ENCODE measurements around the gene WDR18. TPM values are rescaled to one million over a fixed set of nuclear protein-coding genes. Genes with fewer than 3 reads are reported as not detected.
"Not testable (repeated sequence)": the region's sequence is repeated elsewhere in the genome, so short reads cannot be mapped to it uniquely, and the experiment has no call there.

WDR18 gene
- total RNA-seq, 4 donors from 2014 or later = 9.9 to 30.3 (median 28.4) TPM

DNA sequence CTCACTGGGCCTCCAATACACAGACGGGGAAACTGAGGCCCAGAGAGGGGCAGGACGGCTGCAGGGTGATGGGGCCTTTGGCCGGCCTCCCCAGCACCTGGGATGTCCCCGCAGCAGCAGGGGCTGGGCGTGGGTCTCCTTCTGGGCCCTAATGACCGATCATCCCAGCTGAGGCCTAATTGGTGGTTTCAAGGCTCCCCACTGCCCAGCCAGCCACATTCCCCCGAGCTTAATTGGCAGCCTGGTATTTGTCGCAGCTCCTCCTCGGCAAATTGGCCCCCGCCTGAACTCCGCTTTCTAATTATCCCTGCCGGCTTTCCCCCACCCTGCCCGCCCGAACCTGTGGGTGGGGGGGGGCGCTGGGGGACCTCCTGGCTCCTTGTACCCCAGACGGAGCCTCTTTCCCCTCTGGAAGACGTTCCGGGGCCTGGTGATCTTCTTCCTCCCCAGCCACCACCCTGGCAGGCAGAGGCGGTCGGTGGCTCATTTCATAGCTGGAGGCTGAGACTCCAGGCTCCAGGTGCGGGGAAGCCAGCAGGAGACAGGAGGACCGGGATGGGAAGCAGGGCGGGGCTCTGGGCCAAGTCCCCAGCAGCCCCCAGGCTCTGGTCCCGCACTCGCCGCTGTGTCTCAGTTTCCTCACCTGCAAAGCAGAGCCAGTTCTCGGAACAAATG, 27.2 kb upstream of the WDR18 start:
- 64% methylated on average over 18 of the region's 27 CpGs for WGBS
- H3K4me3 ChIP-seq = no peak overlapping the region
- no peak for DNase-seq (ENCODE audit: extremely low spot score)

DNA sequence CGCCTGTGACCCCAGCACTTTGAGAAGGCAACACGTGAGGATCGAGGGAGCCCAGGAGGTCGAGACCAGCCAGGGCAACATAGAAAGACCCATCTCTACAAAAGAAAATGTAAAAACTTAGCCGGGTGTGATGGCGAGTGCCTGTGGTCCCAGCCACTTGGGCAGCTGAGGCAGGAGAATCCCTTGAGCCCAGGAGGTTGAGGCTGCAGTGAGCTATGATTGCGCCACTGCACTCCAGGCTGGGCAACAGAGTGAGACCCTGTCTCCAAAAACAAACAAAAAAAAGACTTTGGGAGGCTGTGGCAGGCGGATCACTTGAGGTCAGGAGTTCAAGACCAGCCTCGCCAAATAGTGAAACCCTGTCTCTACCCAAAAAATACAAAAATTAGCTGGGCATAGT, 26.6 kb upstream of the WDR18 start:
- H3K9me3 ChIP-seq; intact Hi-C loops (cut with DNase I); DNase-seq (ENCODE audit: extremely low spot score); H3K4me3 ChIP-seq; H3K27me3 ChIP-seq; H3K27ac ChIP-seq (replicated peaks in 1 of 4): not testable (repeated sequence)
- H3K36me3 ChIP-seq = peaks cover 0 to 18% (median 8%) of the 10 kb centered on the region in 4 donors
- 95% methylated on average over 9 of the region's 9 CpGs for WGBS
- H3K4me1 ChIP-seq = peaks cover 6 to 12% (median 11%) of the 10 kb centered on the region in 4 donors

More for the DNA sequence above, 27.2 kb upstream of the WDR18 start:
- Histone ChIP-seq H3K27me3 (no peaks in the 10 kb centered on the region), H3K36me3 (peaks cover 0 to 18% (median 8%) of the 10 kb centered on the region in 4 donors), H3K9me3 (no peaks in the 10 kb centered on the region), H3K4me1 (peaks cover 6 to 14% (median 14%) of the 10 kb centered on the region in 4 donors), H3K27ac (replicated peaks in 1 of 4) (no peak overlapping the region)
- intact Hi-C loops (cut with DNase I) = no loop called here
- TF ChIP-seq EP300 (IDR thresholded peaks at IDR 0.05) (no peak), POLR2AphosphoS5 (IDR thresholded peaks at IDR 0.05) (no peak), POLR2A (IDR thresholded peaks at IDR 0.05; ENCODE audit: low read depth) (no peak)

DNA sequence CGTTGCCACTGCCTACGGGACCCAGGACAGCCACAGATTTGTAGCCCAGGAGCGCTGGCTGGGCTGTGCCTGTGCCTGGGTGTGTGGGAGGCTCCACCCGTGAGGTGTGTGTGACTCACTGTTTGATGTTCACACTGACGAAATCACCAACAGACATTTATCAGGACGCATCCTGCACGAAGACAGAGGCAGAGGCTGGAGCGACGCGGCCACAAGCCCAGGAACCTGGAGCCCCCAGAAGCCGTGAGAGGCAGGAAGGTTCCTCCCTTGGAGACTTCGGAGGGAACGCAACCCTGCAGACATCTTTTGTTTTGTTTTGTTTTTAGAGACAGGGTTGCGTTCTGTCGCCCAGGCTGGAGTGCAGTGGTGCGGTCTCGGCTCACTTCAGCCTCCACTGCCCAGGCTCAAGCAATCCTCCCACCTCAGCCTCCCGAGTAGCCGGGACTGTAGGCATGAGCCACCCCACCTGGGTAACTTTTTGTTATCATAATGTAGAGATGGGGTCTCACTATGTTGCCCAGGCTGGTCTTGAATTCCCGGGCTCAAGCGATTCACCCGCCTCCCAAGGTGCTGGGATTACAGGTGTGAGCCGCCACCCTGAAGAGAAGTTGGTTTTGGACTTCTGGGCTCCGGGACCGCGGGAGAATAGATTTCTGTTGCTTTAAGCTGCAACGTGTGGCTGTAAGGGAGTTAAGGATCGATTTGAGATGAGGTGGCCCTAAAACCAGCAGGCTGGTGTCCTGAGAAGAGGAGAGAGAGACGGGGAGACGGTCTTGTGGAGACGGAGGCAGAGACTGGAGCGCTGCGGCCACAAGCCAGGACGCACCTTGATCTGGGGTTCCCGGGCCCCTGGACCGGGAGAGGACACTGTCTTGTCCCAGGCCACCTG, 24.9 kb upstream of the WDR18 start:
- Histone ChIP-seq H3K4me3 (no peak overlapping the region), H3K36me3 (peaks cover 0 to 25% (median 12%) of the 10 kb centered on the region in 4 donors), H3K4me1 (no peaks in the 10 kb centered on the region), H3K9me3 (no peaks in the 10 kb centered on the region), H3K27me3 (no peaks in the 10 kb centered on the region), H3K27ac (replicated peaks in 1 of 4) (no peak overlapping the region)
- no peak for DNase-seq (ENCODE audit: extremely low spot score)
- TF ChIP-seq POLR2A (IDR thresholded peaks at IDR 0.05; ENCODE audit: low read depth) = no peak
- no peak for TF ChIP-seq CTCF (IDR thresholded peaks at IDR 0.05)
- TF ChIP-seq POLR2AphosphoS5 (IDR thresholded peaks at IDR 0.05) = no peak
- intact Hi-C loops (cut with DNase I) = no loop called here
- 91% methylated on average over 36 of the region's 36 CpGs for WGBS

- Histone ChIP-seq H3K9me3 (no peaks in the 10 kb centered on the region), H3K27me3 (no peaks in the 10 kb centered on the region), H3K4me3 (no peak overlapping the region), H3K27ac (replicated peaks in 1 of 4) (no peak overlapping the region), H3K36me3 (peaks cover 0 to 33% (median 20%) of the 10 kb centered on the region in 4 donors), H3K4me1 (no peaks in the 10 kb centered on the region)
- intact Hi-C loops (cut with DNase I) = no loop called here
- TF ChIP-seq CTCF (IDR thresholded peaks at IDR 0.05) = no peak
- TF ChIP-seq POLR2AphosphoS5 (IDR thresholded peaks at IDR 0.05) = no peak
- no peak for TF ChIP-seq EP300 (IDR thresholded peaks at IDR 0.05)
- DNase-seq (ENCODE audit: extremely low spot score) = no peak
- 84% methylated on average over 11 of the region's 12 CpGs for WGBS
Observed at GRCh38 chr19:960020-960419, 24.1 kb upstream of the WDR18 start.

DNA sequence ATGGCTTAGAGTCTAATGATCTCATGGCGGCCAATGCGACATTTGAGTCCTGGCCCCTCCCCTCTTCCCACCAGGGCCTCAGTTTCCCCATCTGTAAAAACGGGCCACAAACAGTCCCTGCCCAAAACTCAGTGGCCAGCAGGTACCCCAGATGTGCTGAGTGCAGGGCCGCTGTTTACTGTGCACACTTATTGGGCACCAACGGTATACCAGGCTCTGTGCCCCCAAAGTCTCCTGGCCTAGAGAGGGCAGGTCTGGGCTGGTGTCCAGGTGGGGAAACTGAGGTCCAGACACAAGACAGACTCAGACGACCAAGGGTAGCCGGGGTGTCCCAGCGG, 23.6 kb upstream of the WDR18 start:
- Histone ChIP-seq H3K9me3 (no peaks in the 10 kb centered on the region), H3K36me3 (peaks cover 0 to 36% (median 24%) of the 10 kb centered on the region in 4 donors), H3K27ac (replicated peaks in 1 of 4) (no peak overlapping the region), H3K4me1 (no peaks in the 10 kb centered on the region), H3K27me3 (no peaks in the 10 kb centered on the region), H3K4me3 (no peak overlapping the region)
- WGBS = 67% methylated on average over 3 of the region's 8 CpGs
- no peak for TF ChIP-seq POLR2AphosphoS5 (IDR thresholded peaks at IDR 0.05)
- no peak for TF ChIP-seq POLR2A (IDR thresholded peaks at IDR 0.05; ENCODE audit: low read depth)
- no peak for TF ChIP-seq CTCF (IDR thresholded peaks at IDR 0.05)
- TF ChIP-seq EP300 (IDR thresholded peaks at IDR 0.05) = no peak
- no peak for DNase-seq (ENCODE audit: extremely low spot score)
- intact Hi-C loops (cut with DNase I) = no loop called here

Measured in esophagus muscularis mucosa (tissue), 4 donors.